PC-3 (cell line): ENCODE measurements around the gene ETV7. TPM values are rescaled to one million over a fixed set of nuclear protein-coding genes. Genes with fewer than 3 reads are reported as not detected.

ENCODE experiments used
- ATAC-seq: fragments of 200-7000 bp; cut with Tn5 transposase; 2 replicates; pipeline ENCODE4 v1.9.1; 2020; ENCODE audit warnings: mild to moderate bottlenecking, moderate library complexity
- BruUV-seq: library from RNA; stranded (reverse); fragments of 400-500 nt; replicated peaks from 2 replicates; lab custom pipeline; 2021; lab: Mats Ljungman, UMichigan
- CTCF ChIA-PET: fragments of 300-600 bp; sonication (Branson Sonifier 250); formaldehyde crosslinking; loops from one replicate; lab custom pipeline; 2022; ENCODE audit warnings: antibody characterized with exemption; lab: Charles Lee
- POLR2A ChIA-PET: fragments of 300-600 bp; sonication (Branson Sonifier 250); formaldehyde crosslinking; loops from one replicate; lab custom pipeline; 2022; ENCODE audit warnings: antibody characterized with exemption; ENCODE audit not compliant: unreplicated experiment; lab: Charles Lee
- DNase-seq: peaks from one replicate; pipeline ENCODE4 v3.0.0-alpha.2; 2015
- H2AFZ ChIP-seq: fragments of 300-600 bp; sonication (generic); 2 replicates; pipeline ENCODE4 v1.6.0; 2016; ENCODE audit warnings: antibody characterized with exemption, low read length
- H3F3A ChIP-seq: fragments of 300-600 bp; sonication (generic); one replicate; pipeline ENCODE4 v1.6.0; 2017; ENCODE audit warnings: antibody characterized with exemption, low read length, control low read depth, mild to moderate bottlenecking; ENCODE audit not compliant: unreplicated experiment
- H3K27ac ChIP-seq: fragments of 300-600 bp; sonication (generic); 2 replicates; pipeline ENCODE4 v1.5.1; 2016; ENCODE audit warnings: mild to moderate bottlenecking, low read length
- H3K27me3 ChIP-seq: fragments of 300-600 bp; sonication (generic); 2 replicates; pipeline ENCODE4 v1.6.1; 2016; ENCODE audit warnings: low read length, mixed read lengths
- H3K36me3 ChIP-seq: fragments of 300-600 bp; sonication (generic); 2 replicates; pipeline ENCODE4 v1.6.1; 2016; ENCODE audit warnings: low read depth, mixed run types, low read length, mixed read lengths
- H3K4me1 ChIP-seq: fragments of 300-600 bp; sonication (generic); 2 replicates; pipeline ENCODE4 v1.5.1; 2016; ENCODE audit warnings: low read length; ENCODE audit not compliant: insufficient read depth
- H3K4me2 ChIP-seq: fragments of 300-600 bp; sonication (generic); 2 replicates; pipeline ENCODE4 v1.6.0; 2016; ENCODE audit warnings: low read length
- H3K4me3 ChIP-seq: fragments of 300-600 bp; sonication (generic); 2 replicates; pipeline ENCODE4 v1.5.1; 2016; ENCODE audit warnings: mild to moderate bottlenecking, low read length, mixed read lengths
- H3K79me2 ChIP-seq: fragments of 300-600 bp; sonication (generic); 2 replicates; pipeline ENCODE4 v1.6.1; 2017; ENCODE audit warnings: low read length, mixed read lengths
- H3K9ac ChIP-seq: fragments of 300-600 bp; sonication (generic); 2 replicates; pipeline ENCODE4 v1.6.0; 2016; ENCODE audit warnings: mild to moderate bottlenecking, low read length
- H3K9me2 ChIP-seq: fragments of 300-600 bp; sonication (generic); replicated peaks from 2 replicates; pipeline ENCODE4 v1.6.1; 2016; ENCODE audit warnings: mixed run types, low read length, mixed read lengths
- H3K9me3 ChIP-seq: fragments of 300-600 bp; sonication (generic); 2 replicates; pipeline ENCODE4 v1.6.1; 2016; ENCODE audit warnings: low read length, mixed read lengths
- H4K20me1 ChIP-seq: fragments of 300-600 bp; sonication (generic); 2 replicates; pipeline ENCODE4 v1.6.1; 2016; ENCODE audit warnings: low read length, mixed read lengths
- CTCF ChIP-seq: fragments of 300-600 bp; sonication (generic); conservative IDR thresholded peaks from 2 replicates; pipeline ENCODE4 v1.5.1; 2017; ENCODE audit warnings: antibody characterized with exemption, low read depth, mild to moderate bottlenecking, low read length
- EZH2 ChIP-seq: fragments of 300-600 bp; sonication (generic); IDR thresholded peaks from one replicate; pipeline ENCODE4 v1.6.1; 2017; ENCODE audit warnings: antibody characterized with exemption, mild to moderate bottlenecking, low read length; ENCODE audit not compliant: unreplicated experiment
- EZH2phosphoT487 ChIP-seq: fragments of 300-600 bp; sonication (generic); IDR thresholded peaks from 2 replicates; pipeline ENCODE4 v1.6.1; 2018; ENCODE audit warnings: mild to moderate bottlenecking, antibody characterized with exemption, low read length, borderline replicate concordance
- intact Hi-C: fragments of 100-400 bp; cut with micrococcal nuclease; formaldehyde crosslinking; loops from 2 replicates; pipeline ENCODE4 v1.9.0; 2023
- total RNA-seq: library from RNA; depleted of rRNA; stranded (reverse); fragments of >200 nt; gene quantifications from 2 replicates; pipeline ENCODE4 v1.2.3, GENCODE V29; 2014

Gene ETV7
- total RNA-seq, 1 experiment from 2014 or later, result not detected

- H3K36me3 ChIP-seq, result no peaks in the 10 kb centered on the region
- H3K27ac ChIP-seq, result no peak overlapping the region
- peaks cover 11% of the 10 kb centered on the region; the same call in 1 of the 2 replicates for H3K4me1 ChIP-seq
- DNase-seq (no peak), ATAC-seq (no peak)
- no peaks in the 10 kb centered on the region for H3K9me3 ChIP-seq
- H3K9me2 ChIP-seq, result no peaks in the 10 kb centered on the region
- no peaks in the 10 kb centered on the region for H4K20me1 ChIP-seq
- no peaks in the 10 kb centered on the region for H3K79me2 ChIP-seq
- POLR2A ChIA-PET, result no interaction called here
- H3K9ac ChIP-seq, result no peak overlapping the region
- H3K27me3 ChIP-seq, result no peaks in the 10 kb centered on the region
- H2AFZ ChIP-seq, result peak overlapping the region; percentile 82; the same call in 1 of the 2 replicates
- BruUV-seq, result no TSS peak
- no peaks in the 10 kb centered on the region for H3F3A ChIP-seq
- CTCF ChIA-PET, result no interaction called here
- TF ChIP-seq EZH2phosphoT487, result no peak
- TF ChIP-seq CTCF, result no peak
- TF ChIP-seq EZH2, result no peak
- no peak overlapping the region for H3K4me3 ChIP-seq
- peak overlapping the region; percentile 65; the same call in 1 of the 2 replicates for H3K4me2 ChIP-seq
- intact Hi-C loops, result no loop called here
Observed at GRCh38 chr6:36333931-36334725, 53.3 kb downstream of the ETV7 start.

DNA sequence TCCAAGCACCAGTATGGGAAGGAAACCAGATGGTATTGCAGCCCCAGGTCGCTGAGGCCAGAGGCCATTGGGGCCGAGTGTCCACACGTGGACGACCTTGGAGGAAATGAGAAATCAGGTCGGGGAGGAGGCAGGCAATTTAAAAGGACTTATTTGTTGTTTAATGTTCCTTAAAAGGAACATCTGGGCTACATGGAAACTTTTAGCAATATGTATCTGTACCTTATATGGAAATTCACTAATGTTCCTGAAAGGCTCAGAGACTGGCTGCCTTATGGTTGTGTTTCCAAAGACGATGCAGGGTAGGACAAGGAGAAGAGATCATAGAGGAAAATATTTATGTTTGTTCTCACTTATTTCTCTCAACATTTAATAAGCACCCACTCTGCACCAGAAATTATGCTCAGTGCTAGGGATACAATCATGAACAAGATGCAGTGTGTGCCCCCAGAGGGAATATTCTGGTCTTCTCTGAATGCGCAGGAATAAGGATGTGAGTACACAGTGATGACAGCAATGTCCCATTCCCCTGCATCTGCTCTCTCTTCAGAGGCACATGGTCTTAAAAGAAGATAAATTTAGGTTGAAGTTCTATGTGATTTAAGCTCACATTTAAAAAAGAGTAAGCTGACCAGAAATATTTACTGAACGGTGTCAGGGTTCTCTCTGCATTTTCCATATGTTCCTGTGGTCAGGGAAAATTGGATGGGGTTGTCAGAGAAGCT, 54.1 kb downstream of the ETV7 start:
- no peak for ATAC-seq
- Histone ChIP-seq H3K9ac (no peak overlapping the region), H3K79me2 (no peaks in the 10 kb centered on the region), H3K4me1 (peaks cover 11% of the 10 kb centered on the region; the same call in 1 of the 2 replicates), H3K4me3 (no peak overlapping the region), H3K9me3 (no peaks in the 10 kb centered on the region), H3K27me3 (no peaks in the 10 kb centered on the region), H3K9me2 (no peaks in the 10 kb centered on the region), H4K20me1 (no peaks in the 10 kb centered on the region), H3K4me2 (no peak overlapping the region), H3F3A (no peaks in the 10 kb centered on the region), H2AFZ (no peak overlapping the region), H3K36me3 (no peaks in the 10 kb centered on the region), H3K27ac (no peak overlapping the region)
- no peak for TF ChIP-seq CTCF
- no peak for TF ChIP-seq EZH2phosphoT487
- no peak for TF ChIP-seq EZH2
- intact Hi-C loops, result no loop called here
- no TSS peak for BruUV-seq
- ChIA-PET POLR2A (no interaction called here), CTCF (no interaction called here)
- no peak for DNase-seq
